GM23248 (cell line): ENCODE data around the gene DYRK1A. TPM values are rescaled to one million over a fixed set of nuclear protein-coding genes. Genes with fewer than 3 reads are reported as not detected.

Experiments used
- DNase-seq: peaks from one replicate; pipeline ENCODE4 v3.0.0-alpha.2; 2015
- H2AFZ ChIP-seq: fragments of 200-600 bp; sonication (generic); 2 replicates; pipeline ENCODE4 v1.6.1; 2016; ENCODE audit warnings: antibody characterized with exemption
- H3F3A ChIP-seq: fragments of 200-600 bp; sonication (generic); 2 replicates; pipeline ENCODE4 v1.6.1; 2016; ENCODE audit warnings: mild to moderate bottlenecking, antibody characterized with exemption, mixed run types; ENCODE audit not compliant: insufficient read depth
- H3K27ac ChIP-seq: fragments of 200-600 bp; sonication (generic); 2 replicates; pipeline ENCODE4 v1.5.1; 2016; ENCODE audit warnings: mild to moderate bottlenecking
- H3K27me3 ChIP-seq: fragments of 200-600 bp; sonication (generic); replicated peaks from 2 replicates; pipeline ENCODE4 v1.6.1; 2016; ENCODE audit warnings: mild to moderate bottlenecking; ENCODE audit not compliant: insufficient read depth
- H3K36me3 ChIP-seq: fragments of 200-600 bp; sonication (generic); 2 replicates; pipeline ENCODE4 v1.6.1; 2016; ENCODE audit warnings: low read depth, mild to moderate bottlenecking
- H3K4me1 ChIP-seq: fragments of 200-600 bp; sonication (generic); 2 replicates; pipeline ENCODE4 v1.6.1; 2016; ENCODE audit warnings: mild to moderate bottlenecking; ENCODE audit not compliant: insufficient read depth
- H3K4me2 ChIP-seq: fragments of 200-600 bp; sonication (generic); one replicate; pipeline ENCODE4 v1.6.1; 2016; ENCODE audit warnings: mild to moderate bottlenecking; ENCODE audit not compliant: unreplicated experiment
- H3K4me3 ChIP-seq: fragments of 200-600 bp; sonication (generic); 2 replicates; pipeline ENCODE4 v1.5.1; 2016; ENCODE audit warnings: mild to moderate bottlenecking
- H3K79me2 ChIP-seq: fragments of 200-600 bp; sonication (generic); 2 replicates; pipeline ENCODE4 v1.6.1; 2016; ENCODE audit warnings: mild to moderate bottlenecking; ENCODE audit not compliant: insufficient read depth
- H3K9ac ChIP-seq: fragments of 200-600 bp; sonication (generic); 2 replicates; pipeline ENCODE4 v1.6.1; 2016; ENCODE audit warnings: mild to moderate bottlenecking
- H3K9me2 ChIP-seq: fragments of 200-600 bp; sonication (generic); 2 replicates; pipeline ENCODE4 v1.6.1; 2016; ENCODE audit warnings: mixed run types, mild to moderate bottlenecking, moderate library complexity; ENCODE audit not compliant: insufficient read depth
- H3K9me3 ChIP-seq: fragments of 200-600 bp; sonication (generic); one replicate; pipeline ENCODE4 v1.6.1; 2017; ENCODE audit warnings: low read depth
- H4K20me1 ChIP-seq: fragments of 200-600 bp; sonication (generic); 2 replicates; pipeline ENCODE4 v1.6.0; 2016; ENCODE audit not compliant: insufficient read depth
- EZH2 ChIP-seq: fragments of 200-600 bp; sonication (generic); IDR thresholded peaks from 2 replicates; pipeline ENCODE4 v1.6.1; 2018; ENCODE audit warnings: antibody characterized with exemption, mild to moderate bottlenecking; ENCODE audit not compliant: insufficient read depth, poor library complexity, severe bottlenecking
- EZH2phosphoT487 ChIP-seq: fragments of 200-600 bp; sonication (generic); IDR thresholded peaks from 2 replicates; pipeline ENCODE4 v1.6.1; 2018; ENCODE audit warnings: antibody characterized with exemption, moderate library complexity, mild to moderate bottlenecking, low read depth; ENCODE audit not compliant: insufficient read depth
- WGBS, 2 experiments: methylation state at CpG; one replicate each; pipeline ENCODE4 v1.1.6; 2015 to 2017; ENCODE audit warnings: low lambda C conversion rate in 2 of 2, low coverage in 1 of 2; ENCODE audit errors: missing lambda C conversion rate in 2 of 2; 5-methylcytosine and 5-hydroxymethylcytosine counted together
- in situ Hi-C: fragments of 300-500 bp; cut with MboI; formaldehyde crosslinking; loops from 2 replicates; pipeline ENCODE4 v1.15.0; 2020
- polyA plus RNA-seq: library from polyadenylated mRNA; unstranded; fragments of >200 nt; fragmentation: Nextera tagmentation; extraction: Ambion mirVana; gene quantifications from 2 replicates; pipeline ENCODE4 v1.2.1, GENCODE V29; 2016
- total RNA-seq: library from RNA; depleted of rRNA; stranded (reverse); fragments of >200 nt; shearing (Covaris generic); gene quantifications from 2 replicates; pipeline ENCODE4 v1.2.3, GENCODE V29; 2014

DYRK1A gene
- total and polyA plus RNA-seq, 2 experiments from 2014 or later, result 2.5 to 41.3 TPM

DNA sequence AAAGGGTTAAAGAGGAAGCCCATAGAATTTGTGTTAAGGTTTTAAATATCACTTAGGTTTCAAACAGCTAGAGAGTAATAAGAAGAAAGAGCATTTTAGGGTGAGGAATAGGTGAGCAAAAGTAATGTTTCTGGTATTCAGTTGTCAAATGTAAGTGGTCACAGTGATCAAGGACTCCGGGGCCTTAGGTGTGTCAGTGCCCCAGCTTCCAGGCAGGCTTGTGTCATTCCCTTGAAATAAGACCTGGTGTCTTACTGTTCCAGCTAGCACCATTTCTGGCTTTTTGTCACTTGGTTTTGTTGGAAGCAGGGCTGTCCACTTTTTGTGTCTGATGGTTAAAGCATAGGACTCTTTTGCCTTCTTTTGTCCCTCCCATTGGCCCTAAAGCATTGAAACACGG, 69.6 kb downstream of the DYRK1A start:
- H3K9me3 ChIP-seq, result no peaks in the 10 kb centered on the region
- no peaks in the 10 kb centered on the region for H3K27me3 ChIP-seq
- peaks cover 35% of the 10 kb centered on the region for H3K4me1 ChIP-seq
- peaks cover 100% of the 10 kb centered on the region for H3K79me2 ChIP-seq
- WGBS, 2 experiments, result 78 to 86% methylated on average over 2 of the region's 2 CpGs
- no peak for TF ChIP-seq EZH2phosphoT487
- TF ChIP-seq EZH2, result no peak
- H2AFZ ChIP-seq, result no peak overlapping the region
- peaks cover 26% of the 10 kb centered on the region; the same call in 1 of the 2 replicates for H4K20me1 ChIP-seq
- H3K27ac ChIP-seq, result 0 out of 2 replicates have a peak overlapping the region, but pooled peaks have one; percentile 25
- no peak for DNase-seq
- H3K9ac ChIP-seq, result no peak overlapping the region
- no peak overlapping the region for H3K4me2 ChIP-seq
- no peaks in the 10 kb centered on the region for H3K9me2 ChIP-seq
- in situ Hi-C loops, result no loop called here
- no peak overlapping the region for H3K4me3 ChIP-seq
- H3F3A ChIP-seq, result peaks cover 38% of the 10 kb centered on the region
- H3K36me3 ChIP-seq, result peaks cover 4% of the 10 kb centered on the region; the same call in 1 of the 2 replicates

DNA sequence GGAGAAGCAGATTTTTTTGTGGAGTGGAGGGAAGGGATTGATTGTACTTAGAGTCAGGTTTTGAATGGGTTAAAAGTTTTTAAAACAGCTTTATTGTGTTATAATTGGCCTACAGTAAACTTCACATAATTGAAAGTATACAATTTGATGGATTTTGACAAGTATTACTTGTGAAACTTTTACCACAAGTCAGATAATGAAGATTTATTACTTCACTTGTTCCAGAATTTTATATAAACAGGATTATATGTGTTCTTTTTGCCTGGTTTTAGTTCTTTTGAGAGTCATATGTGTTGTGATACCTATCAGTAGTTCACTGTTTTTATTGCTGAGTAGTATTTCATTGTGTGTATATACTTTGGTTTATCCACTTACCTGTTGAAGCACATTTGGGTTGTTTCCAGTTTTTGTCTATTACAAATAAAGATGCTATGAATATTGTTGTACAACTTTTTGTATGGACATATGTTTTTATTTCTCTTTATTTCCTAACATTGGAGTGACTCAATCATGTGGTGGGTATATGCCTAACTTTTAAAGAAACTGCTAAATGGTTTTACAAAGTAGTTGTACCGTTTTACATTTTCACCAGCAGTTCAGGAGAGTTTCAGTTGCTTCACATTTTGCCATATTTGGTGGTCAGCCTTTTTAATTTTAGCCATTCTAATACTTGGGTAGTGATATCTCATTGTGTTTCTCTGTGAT, 71.0 kb downstream of the DYRK1A start:
- Histone ChIP-seq H3K9ac (0 out of 2 replicates have a peak overlapping the region, but pooled peaks have one; percentile 5), H3K27ac (peak overlapping the region; percentile 35), H2AFZ (no peak overlapping the region), H4K20me1 (peaks cover 26% of the 10 kb centered on the region), H3K36me3 (peaks cover 4% of the 10 kb centered on the region; the same call in 1 of the 2 replicates), H3K9me3 (no peaks in the 10 kb centered on the region), H3K4me3 (no peak overlapping the region), H3F3A (peaks cover 38% of the 10 kb centered on the region), H3K79me2 (peaks cover 100% of the 10 kb centered on the region), H3K4me1 (peaks cover 35% of the 10 kb centered on the region), H3K9me2 (no peaks in the 10 kb centered on the region), H3K27me3 (no peaks in the 10 kb centered on the region), H3K4me2 (peak overlapping the region; percentile 41)
- TF ChIP-seq EZH2phosphoT487 (no peak), EZH2 (no peak)
- in situ Hi-C loops, result no loop called here
- 0 to 7% methylated on average over 1 of the region's 1 CpG for WGBS, 2 experiments
- peak; percentile 53 for DNase-seq

DNA sequence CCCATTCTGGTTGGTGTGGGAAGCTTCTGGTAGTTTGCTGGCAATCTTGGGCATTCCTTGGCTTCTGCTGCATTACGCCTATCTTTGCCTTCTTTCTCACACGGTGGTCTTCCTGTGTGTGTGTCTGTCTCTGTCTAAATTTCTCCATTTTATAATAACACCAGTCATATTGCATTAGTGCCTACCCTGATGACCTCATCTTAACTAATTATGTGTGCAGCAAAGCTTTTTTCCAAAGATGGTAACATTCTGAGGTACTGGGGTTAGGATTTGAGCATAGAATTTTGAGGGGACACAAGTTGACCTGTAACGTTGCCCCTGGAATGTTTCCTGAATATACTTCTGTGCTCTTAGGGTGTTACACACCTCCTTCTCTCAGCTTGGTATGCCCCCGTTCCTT, 77.1 kb downstream of the DYRK1A start:
- in situ Hi-C loops, result no loop called here
- Histone ChIP-seq H3F3A (peaks cover 25% of the 10 kb centered on the region), H3K9me3 (no peaks in the 10 kb centered on the region), H3K4me3 (no peak overlapping the region), H2AFZ (no peak overlapping the region), H3K79me2 (peaks cover 100% of the 10 kb centered on the region), H4K20me1 (peaks cover 10% of the 10 kb centered on the region), H3K4me1 (peaks cover 24% of the 10 kb centered on the region), H3K9ac (no peak overlapping the region), H3K36me3 (no peaks in the 10 kb centered on the region), H3K4me2 (no peak overlapping the region), H3K27ac (no peak overlapping the region), H3K9me2 (no peaks in the 10 kb centered on the region), H3K27me3 (no peaks in the 10 kb centered on the region)
- 75 to 79% methylated on average over 4 of the region's 4 CpGs for WGBS, 2 experiments
- DNase-seq, result no peak
- TF ChIP-seq EZH2phosphoT487 (no peak), EZH2 (no peak)

DNA sequence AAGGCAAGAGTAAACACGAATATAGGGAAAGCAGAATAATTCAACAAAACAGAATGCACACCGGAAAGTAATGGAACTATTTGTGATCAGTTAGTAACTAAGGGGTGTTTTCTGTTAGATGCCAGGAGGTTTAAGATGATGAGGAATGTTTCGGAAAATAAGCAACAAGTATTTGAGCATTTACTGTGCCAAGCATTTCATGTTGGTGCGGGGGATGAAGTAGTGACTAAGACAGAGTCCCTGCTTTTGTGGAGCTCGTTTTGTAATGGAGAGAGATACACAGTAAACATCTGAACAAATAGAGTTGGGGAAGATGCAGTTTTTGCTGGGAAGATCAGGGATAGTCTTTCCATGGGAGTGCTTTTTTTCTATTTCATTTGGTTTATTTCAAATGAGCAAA, 78.7 kb downstream of the DYRK1A start:
- 10 to 12% methylated on average over 5 of the region's 5 CpGs for WGBS, 2 experiments
- Histone ChIP-seq H3K9ac (peak overlapping the region; percentile 50), H3F3A (peaks cover 15% of the 10 kb centered on the region), H3K9me3 (no peaks in the 10 kb centered on the region), H3K9me2 (no peaks in the 10 kb centered on the region), H3K4me1 (peaks cover 27% of the 10 kb centered on the region), H3K27ac (peak overlapping the region; percentile 66), H3K4me2 (peak overlapping the region; percentile 74), H2AFZ (no peak overlapping the region), H3K4me3 (peak overlapping the region; percentile 39), H3K79me2 (peaks cover 100% of the 10 kb centered on the region), H4K20me1 (peaks cover 9% of the 10 kb centered on the region), H3K27me3 (no peaks in the 10 kb centered on the region), H3K36me3 (no peaks in the 10 kb centered on the region)
- peak; percentile 90 for DNase-seq
- no peak for TF ChIP-seq EZH2
- no peak for TF ChIP-seq EZH2phosphoT487
- in situ Hi-C loops, result no loop called here
